ENCODE data around the gene MTFMT.
A peak's percentile ranks its signal among the peaks of the same experiment; 100 is the strongest.
"Not testable (repeated sequence)": the region's sequence is repeated elsewhere in the genome, so short reads cannot be mapped to it uniquely, and the experiment has no call there.

The MTFMT gene

DNA sequence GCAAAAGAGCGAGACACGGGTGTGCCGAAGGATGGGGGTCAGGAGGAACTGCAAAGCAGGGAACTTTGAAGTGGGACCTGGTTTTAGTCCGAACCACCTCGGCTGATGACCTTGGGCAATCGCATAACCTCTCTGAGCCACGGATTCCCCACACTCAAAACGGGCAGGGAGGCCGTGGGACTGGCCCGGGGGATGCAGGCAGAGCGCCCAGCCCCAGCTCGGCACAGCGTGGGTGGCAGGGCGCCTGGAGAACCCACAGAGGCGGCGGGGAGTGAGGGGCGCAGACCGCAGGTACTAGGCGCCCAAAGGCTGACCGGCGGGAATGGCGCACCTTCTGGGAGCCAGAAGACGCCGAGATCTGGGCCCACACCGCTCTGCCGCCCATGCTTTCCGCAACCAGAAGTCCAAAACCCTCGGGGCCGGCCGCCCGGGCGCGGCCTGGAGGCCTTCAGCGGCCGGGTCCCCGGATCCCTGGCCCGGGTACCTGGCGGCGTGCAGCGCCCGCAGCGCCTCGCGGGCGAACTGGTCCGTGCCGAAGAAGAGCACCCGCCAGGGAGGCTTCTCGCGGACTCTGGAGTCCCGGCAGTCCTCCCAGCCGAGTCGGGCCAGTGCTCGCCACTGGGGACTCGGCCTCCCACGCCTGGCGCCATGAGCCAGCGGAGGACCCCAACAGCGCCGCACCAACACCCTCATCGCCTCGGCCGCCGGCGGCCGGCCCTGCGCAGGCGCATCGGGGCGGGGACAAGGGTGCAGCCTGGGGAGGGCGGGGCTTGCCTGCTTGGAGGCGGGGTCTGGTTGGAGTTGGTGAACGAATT lies at the start of gene MTFMT:
Gene MTFMT, minus strand, starts transcription at position 719 of the 815 bp plus-strand sequence. Its CDS starts 26 bp downstream, at position 693.
- DNase-seq: peak; percentile 94

DNA sequence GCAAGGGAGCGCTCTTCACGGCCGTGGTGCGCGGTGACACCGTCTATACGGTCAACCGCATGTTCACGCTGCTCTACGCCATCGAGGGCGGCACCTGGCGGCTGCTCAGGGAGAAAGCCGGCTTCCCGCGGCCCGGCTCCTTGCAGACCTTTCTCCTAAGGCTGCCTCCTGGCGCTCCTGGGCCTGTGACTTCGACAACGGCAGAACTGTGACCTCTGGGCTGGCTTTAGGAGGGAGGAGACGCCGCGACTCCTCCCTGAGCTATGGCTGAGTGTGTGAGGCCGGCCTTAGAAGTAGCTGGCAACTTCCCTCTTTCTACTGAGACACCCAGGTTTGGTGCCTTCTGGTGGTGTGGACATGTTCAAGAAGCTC lies 48.5 kb upstream of the MTFMT start:
- peak; percentile 47 for DNase-seq

DNA sequence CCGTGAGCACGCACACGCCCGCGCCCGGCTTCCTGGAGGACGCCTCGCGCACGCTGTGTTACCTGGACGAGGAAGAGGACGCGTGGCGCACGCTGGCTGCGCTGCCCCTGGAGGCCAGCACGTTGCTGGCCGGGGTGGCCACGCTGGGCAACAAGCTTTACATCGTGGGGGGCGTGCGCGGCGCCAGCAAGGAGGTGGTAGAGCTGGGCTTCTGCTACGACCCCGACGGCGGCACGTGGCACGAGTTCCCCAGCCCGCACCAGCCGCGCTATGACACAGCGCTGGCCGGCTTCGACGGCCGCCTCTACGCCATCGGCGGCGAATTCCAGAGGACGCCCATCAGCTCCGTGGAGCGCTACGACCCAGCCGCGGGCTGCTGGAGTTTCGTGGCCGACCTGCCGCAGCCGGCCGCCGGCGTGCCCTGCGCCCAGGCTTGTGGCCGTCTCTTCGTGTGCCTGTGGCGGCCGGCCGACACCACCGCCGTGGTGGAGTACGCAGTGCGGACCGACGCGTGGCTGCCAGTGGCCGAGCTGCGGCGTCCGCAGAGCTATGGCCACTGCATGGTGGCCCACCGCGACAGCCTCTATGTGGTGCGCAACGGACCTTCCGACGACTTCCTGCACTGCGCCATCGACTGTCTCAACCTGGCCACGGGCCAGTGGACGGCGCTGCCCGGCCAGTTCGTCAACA lies 48.0 kb upstream of the MTFMT start:
- no peak for DNase-seq

- DNase-seq: no peak
Measured at GRCh38 chr15:65076486-65077290, 47.2 kb upstream of the MTFMT start, which contains the start of gene KBTBD13. TSS of gene KBTBD13 (plus strand) at chr15:65076746. CDS start at chr15:65076816, 70 bp downstream.

DNA sequence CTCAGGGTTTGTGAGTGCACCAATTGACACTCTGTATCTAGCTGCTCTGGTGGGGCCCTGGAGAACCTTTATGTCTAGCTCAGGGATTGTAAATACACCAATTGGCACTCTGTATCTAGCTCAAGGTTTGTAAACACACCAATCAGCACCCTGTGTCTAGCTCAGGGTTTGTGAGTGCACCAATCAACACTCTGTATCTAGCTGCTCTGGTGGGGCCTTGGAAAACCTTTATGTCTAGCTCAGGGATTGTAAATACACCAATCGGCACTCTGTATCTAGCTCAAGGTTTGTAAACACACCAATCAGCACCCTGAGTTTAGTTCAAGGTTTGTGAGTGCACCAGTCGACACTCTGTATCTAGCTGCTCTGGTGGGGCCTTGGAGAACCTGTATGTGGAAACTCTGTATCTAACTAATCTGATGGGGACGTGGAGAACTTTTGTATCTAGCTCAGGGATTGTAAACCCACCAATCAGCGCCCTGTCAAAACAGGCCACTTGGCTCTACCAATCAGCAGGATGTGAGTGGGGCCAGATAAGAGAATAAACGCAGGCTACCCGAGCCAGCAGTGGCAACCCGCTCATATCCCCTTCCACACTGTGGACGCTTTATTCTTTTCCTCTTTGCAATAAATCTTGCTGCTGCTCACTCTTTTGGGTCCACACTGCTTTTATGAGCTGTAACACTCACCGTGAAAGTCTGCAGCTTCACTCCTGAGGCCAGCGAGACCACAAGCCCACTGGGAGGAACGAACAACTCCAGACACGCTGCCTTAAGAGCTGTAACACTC lies 46.4 kb upstream of the MTFMT start:
- not testable (repeated sequence) for DNase-seq

- not testable (repeated sequence) for DNase-seq
Measured at GRCh38 chr15:65074946-65075345, 45.5 kb upstream of the MTFMT start.

- DNase-seq: no peak
Measured at GRCh38 chr15:65072617-65073016, 43.2 kb upstream of the MTFMT start.

DNA sequence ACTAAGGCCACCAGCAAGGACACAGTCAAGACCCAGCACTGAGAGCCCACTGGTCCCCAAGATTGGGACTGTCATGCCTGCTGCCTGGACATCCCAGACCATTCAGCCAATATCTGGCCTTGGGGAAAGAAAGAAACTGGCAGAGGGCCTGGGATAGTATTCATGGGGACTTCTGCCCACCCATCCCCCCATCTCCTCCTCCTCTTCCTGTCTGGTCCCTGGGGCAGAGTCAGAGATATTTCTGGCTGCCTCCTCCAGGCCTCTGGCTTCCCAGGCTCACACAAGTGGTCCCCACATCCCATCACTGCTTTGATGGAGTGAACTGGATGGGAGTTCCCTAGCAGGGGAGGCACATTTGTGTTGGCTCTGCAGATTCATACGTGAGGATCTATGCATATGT lies 42.6 kb upstream of the MTFMT start:
- no peak for DNase-seq

DNA sequence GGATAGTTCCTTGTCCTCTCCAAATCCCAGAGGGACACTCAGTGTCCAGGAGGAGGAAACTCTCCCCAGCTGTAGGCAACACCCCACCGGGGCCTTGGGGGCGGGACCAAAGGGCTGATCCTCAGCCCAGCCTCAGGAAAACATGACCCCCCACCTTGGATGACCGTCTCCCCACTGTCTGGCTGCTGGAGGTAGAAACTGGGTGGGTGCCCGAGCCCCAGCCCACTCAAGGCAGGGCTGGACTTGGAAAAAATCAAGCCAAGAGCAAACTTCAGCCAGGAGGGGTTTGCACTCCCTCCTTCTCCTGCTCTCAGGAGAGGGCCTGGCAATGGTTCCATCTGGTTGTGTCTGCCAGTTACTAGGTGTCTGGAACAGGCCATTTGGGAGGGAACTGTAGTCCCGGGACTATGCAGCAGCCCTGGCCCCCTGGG lies 42.0 kb upstream of the MTFMT start:
- DNase-seq: no peak

DNA sequence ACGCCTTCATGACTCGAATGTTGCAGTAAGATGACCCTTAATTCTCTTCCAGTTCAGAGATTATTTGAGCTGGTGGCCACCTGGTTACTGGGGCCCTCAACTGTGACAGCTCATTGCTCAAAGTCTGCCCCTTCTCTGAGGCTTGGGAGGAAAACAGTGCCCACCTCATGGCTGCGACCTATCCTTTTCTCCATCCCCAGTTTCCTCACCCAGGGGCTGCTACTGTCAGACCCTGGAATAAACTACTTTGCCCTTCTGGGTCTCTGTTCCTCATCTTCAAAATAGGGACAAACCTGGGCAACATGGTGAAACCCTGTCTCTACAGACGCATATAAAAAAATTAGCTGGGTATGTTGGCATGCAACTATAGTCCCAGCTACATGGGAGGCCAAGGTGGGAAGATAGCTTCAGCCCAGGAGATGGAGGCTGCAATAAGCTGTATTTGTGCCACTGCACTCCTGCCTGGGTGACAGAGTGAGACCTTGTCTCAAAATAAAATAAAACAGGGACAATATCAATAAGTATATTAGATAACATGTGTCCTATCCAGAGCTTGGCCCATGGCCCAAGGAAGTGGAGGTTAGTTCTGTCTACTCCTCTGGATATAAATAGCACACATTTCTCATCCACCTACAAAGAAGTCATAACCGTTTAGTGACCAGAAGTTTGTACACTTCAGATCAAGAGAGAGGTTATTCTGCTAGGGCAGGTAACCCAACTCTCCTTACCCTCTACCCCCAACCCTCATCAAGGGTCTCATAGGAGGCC lies 40.5 kb upstream of the MTFMT start:
- DNase-seq: no peak

GRCh38 chr15:65069179-65069578 lies 39.7 kb upstream of the MTFMT start:
- DNase-seq: no peak

GRCh38 chr15:65068403-65068788 lies 39.0 kb upstream of the MTFMT start:
- no peak for DNase-seq

GRCh38 chr15:65067645-65068402 lies 38.4 kb upstream of the MTFMT start, which contains the start of gene RASL12:
TSS of gene RASL12 (minus strand) at chr15:65067991. CDS start at chr15:65067835, 156 bp downstream.
- no peak for DNase-seq

DNA sequence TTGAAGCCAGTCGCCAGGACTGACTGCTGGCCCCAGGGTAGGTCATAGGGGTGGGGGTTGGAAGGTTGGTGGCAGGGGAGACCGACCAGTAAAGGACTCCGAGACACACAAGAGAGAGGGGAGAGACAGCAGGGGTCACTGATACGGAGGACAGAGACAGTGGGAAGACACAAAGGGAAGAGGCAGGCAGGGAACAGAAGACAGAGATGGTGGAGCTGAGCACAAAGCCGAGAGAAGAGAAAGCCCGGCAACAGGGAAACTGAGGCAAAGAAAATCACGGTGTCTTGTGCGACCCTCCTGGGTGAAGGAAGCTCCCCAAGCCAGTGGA lies 37.8 kb upstream of the MTFMT start:
- no peak for DNase-seq

DNA sequence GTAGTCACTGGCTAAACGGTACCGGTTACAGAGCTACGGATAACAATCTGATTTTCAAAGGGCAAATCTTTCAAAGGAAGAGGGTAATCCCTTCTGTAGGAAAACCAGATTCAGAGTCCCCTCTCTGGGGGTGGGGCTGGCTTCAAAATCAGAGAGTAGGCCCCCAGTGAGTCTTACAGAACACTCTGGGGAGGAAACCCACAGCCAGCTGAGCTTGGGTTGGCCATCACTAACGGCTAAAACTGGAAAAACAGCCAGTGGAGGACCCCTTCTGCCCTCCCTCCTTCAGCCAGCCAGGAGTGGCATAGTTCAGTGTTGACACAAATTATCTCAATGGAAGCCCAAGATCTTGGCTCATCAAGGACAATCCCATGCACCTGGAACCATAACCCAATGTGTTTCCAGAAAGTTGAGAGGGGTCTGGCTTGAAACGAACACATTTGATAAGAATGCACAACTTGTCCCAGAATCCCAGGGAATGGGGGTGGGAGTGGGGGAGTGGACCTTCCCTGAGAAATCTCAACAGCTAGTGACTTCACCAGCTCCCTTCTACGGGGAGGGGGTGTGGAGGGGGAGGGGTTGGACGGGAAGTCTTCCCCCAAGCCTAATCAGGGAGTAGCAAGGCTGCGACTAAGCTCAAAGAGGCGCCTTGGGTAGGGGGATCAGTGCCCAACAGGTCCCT lies 37.3 kb upstream of the MTFMT start:
- DNase-seq: no peak

DNA sequence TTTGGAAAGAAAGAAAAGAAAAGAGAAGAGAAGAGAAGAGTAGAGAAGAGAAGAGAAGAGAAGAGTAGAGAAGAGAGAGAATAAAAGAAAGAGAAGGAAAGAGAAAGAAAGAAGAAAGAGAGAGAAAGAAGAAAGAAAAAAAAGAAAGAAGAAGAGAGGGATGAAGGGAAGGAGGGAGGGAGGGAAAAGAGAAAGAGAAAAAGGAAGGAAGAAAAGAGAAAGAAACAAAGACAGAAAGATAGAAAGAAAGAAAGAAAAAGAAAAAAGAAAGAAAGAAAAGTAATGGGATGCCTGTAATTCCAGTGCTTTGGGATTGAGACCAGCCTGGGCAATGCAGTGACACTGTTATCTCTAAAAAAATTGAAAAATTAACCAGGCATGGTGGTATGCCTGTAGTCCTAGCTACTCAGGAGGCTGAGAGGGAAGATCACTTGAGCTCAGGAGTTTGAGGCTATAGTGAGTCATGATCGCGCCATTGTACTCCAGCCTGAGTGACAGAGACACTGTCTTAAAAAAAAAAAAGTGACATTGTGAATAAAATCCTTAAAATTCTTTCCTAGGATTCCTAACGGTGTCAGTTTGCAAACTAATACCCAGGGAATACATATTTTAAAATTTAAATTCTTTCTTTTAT lies 36.7 kb upstream of the MTFMT start:
- no peak for DNase-seq

DNA sequence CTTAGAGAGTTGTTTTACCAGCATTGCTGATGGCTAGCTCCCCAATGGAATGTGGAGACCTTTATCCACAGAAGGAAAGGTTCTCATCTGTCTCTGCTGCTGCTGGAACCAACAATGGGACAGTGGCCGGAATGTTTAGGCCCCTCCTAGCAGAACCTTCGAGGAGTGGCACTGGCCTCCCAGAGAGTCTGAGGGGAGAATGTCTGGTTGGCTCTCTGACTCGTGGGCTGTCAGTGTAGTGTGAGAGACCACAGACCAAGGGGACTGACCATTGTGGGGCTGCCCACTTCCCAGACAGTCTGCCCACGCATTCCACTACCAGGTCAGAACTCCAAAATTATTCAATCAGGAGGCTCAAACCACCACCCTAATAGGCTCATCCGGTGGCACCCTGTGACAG lies 33.3 kb upstream of the MTFMT start:
- DNase-seq: no peak

- no peak for DNase-seq
Measured at GRCh38 chr15:65062061-65062460, 32.6 kb upstream of the MTFMT start.

- no peak for DNase-seq
Measured at GRCh38 chr15:65060641-65061397, 31.4 kb upstream of the MTFMT start.

All from activated CD4-positive, alpha-beta T cell treated with anti-CD3 and anti-CD28 coated beads, Interleukin-2, amount 50 U/mL, for 1 hour (primary cell).